ENCODE results near the gene LONRF3.

LONRF3 gene

DNA sequence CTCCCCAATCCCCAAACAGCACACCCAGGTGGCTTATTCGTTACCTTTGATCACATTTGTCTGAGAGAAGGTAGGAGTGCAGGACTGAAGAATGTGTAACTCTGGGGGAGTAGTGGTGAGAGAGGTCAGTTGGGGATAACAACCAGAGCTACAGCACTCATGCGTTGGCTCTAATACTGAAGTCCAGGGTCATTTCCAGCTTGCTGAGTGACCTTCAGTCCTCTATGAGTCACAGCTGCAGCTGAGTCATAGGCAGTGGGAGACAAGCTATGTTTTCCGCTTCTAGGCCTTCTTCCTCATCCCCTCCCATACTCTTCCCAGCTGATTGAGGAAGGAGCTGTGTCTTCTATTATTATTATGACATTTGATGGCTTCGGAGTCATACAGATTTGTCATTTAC lies 66.8 kb downstream of the LONRF3 start:
- DNase-seq, result no peak

DNA sequence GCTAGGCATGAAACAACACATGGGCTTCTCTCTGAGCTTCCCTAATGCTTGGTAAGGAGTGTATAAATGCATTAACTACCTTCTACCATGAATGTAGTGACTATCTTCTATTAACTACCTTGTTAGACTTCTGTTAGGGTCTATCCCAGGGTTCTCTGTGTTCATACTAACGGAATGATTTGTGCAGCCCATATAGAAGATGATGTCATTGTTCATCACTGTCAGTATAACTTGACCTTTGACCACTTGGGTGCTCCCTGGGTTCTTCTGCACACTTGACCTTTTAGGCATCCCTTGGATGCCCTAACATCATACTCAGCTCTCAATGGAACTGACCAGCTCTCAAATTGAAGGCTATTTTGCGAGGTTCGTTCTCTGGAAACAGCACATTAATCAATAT lies 67.6 kb downstream of the LONRF3 start:
- no peak for DNase-seq

DNA sequence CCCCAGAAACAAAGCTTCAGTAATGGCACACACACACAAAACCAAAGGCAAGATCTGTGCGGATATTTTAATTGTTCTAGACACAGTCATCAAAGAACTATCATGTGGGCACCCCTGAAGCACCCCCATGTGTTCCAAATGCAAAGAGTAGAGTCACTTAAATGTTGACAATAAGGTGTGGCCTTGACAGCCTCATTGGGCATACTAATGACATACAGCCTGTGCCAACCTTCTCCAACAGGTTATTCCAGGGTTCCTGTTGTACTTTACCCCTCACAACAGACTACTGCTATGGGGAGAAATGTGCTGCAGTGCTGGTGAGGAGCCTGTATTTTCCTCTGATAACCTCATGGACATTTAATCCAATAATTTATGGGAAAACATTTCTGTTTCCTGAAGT lies 68.6 kb downstream of the LONRF3 start:
- no peak for DNase-seq

DNA sequence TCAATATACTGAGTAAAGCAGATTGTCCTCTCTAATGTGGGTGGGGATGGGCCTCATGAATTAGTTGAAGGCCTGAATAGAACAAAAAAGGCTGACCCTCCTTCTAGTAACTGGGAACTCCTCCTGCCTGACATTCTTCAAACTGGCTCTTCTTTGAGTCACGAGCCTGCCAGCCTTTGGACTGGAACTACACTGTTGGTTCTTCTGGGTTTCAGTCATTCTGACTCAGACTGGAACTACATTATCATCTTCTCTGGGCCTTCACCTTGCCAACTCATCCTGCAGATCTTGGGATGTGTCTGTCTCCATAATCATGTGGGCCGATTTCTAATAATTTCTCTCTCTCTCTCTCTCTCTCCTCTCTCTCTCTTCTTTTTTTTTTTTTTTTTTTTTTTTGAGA lies 71.5 kb downstream of the LONRF3 start:
- no peak for DNase-seq

DNA sequence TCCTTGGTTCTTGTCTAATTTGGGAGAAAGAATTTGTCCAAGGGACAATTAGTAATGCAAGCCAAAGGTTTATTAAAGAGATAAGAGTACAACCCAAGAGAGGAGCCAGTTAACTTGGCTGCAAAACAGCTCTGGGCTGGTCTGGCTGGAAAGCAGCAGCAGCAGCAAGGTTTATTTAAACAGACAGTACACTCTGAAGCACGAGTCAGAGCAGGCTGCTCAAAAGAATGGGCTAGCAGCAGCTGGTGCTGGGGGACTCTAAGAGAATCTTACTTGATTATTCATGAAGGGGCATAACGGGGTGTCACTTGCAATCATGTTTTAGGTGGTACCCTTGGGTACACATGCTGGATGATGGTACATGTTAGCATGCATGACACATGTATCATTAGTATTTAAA lies 81.3 kb downstream of the LONRF3 start:
- DNase-seq, result no peak

DNA sequence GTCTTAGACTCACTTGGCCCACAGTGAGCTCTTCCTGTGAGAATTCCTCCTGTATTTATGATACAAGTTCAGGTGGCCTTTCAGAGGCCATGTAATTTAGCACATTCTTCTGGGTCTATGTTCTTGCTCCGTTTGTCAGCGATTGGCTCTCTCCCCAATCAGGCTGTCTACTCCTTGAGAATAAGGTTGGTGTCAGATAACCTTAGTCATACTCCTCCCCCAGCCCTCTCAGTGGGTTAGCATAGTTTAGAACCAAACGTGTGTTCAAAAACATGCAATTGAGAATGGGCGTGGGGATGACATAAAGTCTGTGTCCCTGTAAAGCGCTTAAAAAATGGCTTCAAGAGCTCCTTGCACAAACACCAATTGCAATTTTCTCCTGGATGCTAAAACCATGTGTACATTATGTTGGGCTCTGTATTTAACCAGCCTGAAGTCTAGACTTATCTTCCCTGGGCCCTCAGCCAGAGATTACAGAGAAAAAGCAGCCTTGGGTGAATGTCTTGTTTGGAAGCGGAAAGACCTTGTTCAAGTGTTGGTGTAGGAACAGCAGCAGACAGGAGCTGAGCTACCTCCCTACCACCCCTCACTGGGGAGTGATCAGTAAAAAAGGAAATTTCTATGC lies 88.4 kb downstream of the LONRF3 start:
- DNase-seq, result no peak

DNA sequence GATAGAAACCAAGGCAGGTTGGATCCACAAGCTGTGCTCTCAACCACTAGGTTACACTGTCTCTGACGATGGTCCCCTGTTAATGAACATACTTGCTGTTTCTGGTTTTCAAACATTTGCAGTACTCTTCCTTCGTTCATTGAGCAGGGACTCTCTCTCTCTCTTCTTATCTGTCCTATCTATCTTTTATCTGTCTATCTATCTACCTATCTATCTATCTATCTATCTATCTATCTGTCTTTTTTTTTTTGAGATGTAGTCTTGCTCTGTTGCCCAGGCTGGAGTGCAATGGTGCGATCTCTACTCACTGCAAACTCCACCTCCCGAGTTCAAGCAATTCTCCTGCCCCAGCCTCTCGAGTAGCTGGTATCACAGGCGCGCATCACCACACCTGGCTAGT lies 89.0 kb downstream of the LONRF3 start:
- no peak for DNase-seq

DNA sequence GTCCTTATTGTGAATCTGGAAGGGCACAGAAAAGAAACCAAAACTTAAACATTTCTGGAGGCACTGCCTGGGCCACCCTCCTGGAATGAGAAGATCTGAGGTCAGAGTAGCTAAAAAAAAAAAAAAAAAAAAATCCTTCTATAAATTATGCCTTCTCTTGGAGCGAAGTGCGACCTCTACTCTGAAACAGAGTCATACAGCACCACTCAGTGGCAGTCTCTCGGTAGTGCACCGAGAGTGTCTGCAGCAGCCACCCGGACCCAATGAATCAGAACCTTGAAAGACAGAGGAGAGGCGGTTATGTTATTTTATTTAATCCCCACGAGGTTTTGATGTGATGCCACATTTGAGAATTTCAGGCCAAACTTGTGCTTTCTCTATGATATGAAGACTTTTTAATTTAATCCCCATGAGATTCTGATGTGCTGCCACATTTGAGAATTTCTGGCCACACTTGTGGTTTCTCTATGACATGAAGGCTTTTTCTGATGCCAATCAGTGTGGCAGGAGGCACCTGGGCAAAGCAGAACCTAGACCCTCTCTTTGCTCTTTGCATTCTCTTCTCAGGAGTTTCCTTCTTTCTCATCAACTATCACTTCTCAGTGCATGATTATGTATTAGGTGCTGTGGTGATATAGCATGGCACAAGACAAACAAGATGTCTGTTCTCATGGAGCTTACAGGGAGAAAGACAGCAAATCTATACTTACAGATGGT lies 92.8 kb downstream of the LONRF3 start:
- DNase-seq, result no peak

All from GF-D8 (cell line).